Mucosa of rectum (tissue), 2 donors: ENCODE results near the gene RAB3A.

Experiments
- H3K27ac ChIP-seq, 2 donors: one replicate each; pipeline ENCODE4 v1.7.0; 2013; ENCODE audit warnings: inconsistent platforms in 2 of 2, low read depth in 2 of 2, low read length in 2 of 2
- H3K27me3 ChIP-seq, 2 donors: one replicate each; pipeline ENCODE4 v1.7.0; 2013; ENCODE audit warnings: low read length in 2 of 2; ENCODE audit not compliant: control insufficient read depth in 2 of 2, insufficient read depth in 2 of 2
- H3K36me3 ChIP-seq, 2 donors: one replicate each; pipeline ENCODE4 v1.7.0; 2013; ENCODE audit warnings: low read length in 2 of 2; ENCODE audit not compliant: control insufficient read depth in 2 of 2, insufficient read depth in 2 of 2
- H3K4me1 ChIP-seq, 2 donors: one replicate each; pipeline ENCODE4 v1.7.0; 2013; ENCODE audit warnings: low read length in 2 of 2, mild to moderate bottlenecking in 1 of 2; ENCODE audit not compliant: control insufficient read depth in 2 of 2, insufficient read depth in 2 of 2
- H3K4me3 ChIP-seq, 2 donors: one replicate each; pipeline ENCODE4 v1.7.0; 2013; ENCODE audit warnings: low read length in 2 of 2
- H3K9ac ChIP-seq, 2 donors: one replicate each; pipeline ENCODE4 v1.7.0; 2013; ENCODE audit warnings: low read length in 2 of 2, low read depth in 1 of 2, mild to moderate bottlenecking in 1 of 2
- H3K9me3 ChIP-seq, 2 donors: one replicate each; pipeline ENCODE4 v1.7.0; 2013; ENCODE audit warnings: low read length in 2 of 2; ENCODE audit not compliant: control insufficient read depth in 2 of 2
- donor health status: healthy.
- donor health status: Normal muscosa, but diverticular disease.

RAB3A gene

DNA sequence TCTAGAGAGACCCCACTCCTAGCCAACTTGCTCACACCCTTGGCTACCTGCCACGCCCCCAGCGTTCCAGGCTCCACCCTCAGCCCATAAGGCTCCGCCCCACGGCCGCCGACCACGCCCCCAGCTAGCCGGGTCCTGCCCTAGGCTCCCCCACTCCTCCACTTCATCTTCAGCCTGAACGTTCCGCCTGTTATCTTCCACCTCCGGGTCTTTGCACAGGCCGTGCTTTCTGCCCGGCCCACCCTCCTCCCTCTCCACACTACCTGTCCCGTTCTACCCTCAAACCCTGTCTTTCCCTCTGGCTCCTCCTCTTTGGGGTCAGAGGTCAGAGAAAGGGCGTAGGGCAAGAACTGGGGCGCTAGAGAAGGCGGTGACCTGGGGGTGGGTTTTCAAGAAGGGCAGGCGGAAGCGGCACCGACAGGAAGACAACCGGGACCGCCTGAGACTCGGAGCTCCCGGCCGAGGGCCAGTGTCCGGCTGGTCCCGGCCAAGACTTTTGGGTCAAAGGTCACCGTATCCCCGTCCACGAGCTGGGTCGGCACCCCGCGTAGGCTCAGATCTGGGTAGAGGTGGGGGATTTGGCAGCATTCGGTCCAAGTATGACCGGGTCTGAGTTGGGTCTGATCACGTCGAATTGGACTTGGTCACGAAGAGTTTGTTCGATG is 20.1 kb upstream of the RAB3A start:
- no peaks in the 10 kb centered on the region for H3K9me3 ChIP-seq
- H3K27ac ChIP-seq = no peak overlapping the region
- H3K9ac ChIP-seq = peak overlapping the region; percentile 42 to 60
- peaks cover 4 to 11% of the 10 kb centered on the region in 2 donors for H3K4me1 ChIP-seq
- no peaks in the 10 kb centered on the region for H3K36me3 ChIP-seq
- peaks cover 14 to 22% of the 10 kb centered on the region in 2 donors for H3K27me3 ChIP-seq
- peak overlapping the region; percentile 62 to 83 for H3K4me3 ChIP-seq

GRCh38 chr19:18221815-18222725 is 18.2 kb upstream of the RAB3A start:
- Histone ChIP-seq H3K4me3 (no peak overlapping the region), H3K9me3 (no peaks in the 10 kb centered on the region), H3K4me1 (peaks cover 4 to 11% of the 10 kb centered on the region in 2 donors), H3K9ac (no peak overlapping the region), H3K27me3 (peaks cover 14 to 20% of the 10 kb centered on the region in 2 donors), H3K27ac (no peak overlapping the region), H3K36me3 (no peaks in the 10 kb centered on the region)

DNA sequence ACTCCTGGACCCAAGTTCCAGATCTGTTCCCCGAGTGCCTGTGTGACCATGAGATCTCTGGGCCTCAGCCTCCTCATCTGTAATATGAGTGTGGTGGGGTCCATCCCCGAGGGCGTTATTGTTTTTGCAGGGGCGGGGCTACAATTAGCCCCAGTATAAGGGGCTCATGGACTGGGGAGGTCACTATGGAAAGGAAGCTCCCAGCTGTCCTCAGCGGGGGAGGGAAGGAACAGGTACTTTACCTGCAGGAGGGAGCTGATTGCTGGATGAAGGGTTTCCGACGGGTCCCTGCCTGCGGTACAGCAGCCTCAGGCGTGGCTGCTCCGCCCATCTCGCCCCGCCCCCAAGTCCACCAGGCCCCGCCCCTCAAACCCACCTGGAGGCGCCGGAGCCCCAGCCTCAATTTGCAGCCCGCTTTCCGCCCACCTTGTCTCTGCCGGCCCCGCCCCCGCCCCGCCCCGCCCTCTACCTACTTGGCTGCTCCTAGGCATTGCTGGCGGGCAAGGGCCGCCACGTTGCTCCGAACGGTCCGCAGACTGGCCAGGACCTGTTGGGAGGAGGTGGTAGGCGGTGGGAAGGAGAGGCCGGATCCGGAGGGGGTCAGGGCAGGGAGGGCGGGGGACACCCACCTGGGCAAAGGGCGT is 16.9 kb upstream of the RAB3A start:
- no peak overlapping the region for H3K27ac ChIP-seq
- no peak overlapping the region for H3K4me3 ChIP-seq
- peaks cover 12 to 13% of the 10 kb centered on the region in 2 donors for H3K27me3 ChIP-seq
- H3K4me1 ChIP-seq = peaks cover 4 to 11% of the 10 kb centered on the region in 2 donors
- no peaks in the 10 kb centered on the region for H3K9me3 ChIP-seq
- no peak overlapping the region for H3K9ac ChIP-seq
- H3K36me3 ChIP-seq = no peaks in the 10 kb centered on the region

DNA sequence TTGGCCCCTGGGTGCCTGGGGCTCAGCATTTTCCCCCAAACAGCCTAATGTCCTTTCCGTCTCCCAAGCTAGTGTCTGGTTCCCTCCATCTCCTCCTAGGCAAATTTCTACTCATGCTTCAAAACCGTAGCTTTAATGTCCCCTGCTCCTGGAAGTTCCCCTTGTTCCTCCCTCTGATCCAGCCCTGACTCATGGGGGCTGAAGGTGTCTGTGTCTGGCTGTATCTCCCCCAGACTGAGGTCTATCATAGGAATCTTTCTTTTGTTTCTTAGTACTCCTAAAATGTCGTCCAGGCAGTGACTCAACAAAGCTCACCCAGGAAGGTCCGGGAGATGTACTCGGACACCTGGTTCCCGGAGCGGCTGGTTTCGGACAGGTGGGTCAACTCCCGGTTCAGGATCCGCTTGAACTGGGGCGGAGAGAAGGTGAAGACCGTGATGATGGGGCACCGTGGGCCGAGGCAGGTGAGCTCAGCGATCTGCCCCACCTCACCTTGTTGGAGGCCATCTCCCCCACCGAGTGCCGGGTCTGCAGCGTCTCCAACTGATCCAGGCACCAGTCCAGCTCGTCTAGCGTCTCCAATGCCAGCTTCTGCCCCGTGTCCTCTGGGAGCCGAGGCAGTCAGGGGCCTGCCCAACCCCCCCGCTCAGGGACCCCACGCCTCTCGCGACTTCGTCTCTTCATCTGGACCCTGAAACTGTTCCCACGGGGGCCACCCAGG is 16.2 kb upstream of the RAB3A start:
- Histone ChIP-seq H3K4me1 (peaks cover 4 to 10% of the 10 kb centered on the region in 2 donors), H3K9ac (no peak overlapping the region), H3K9me3 (no peaks in the 10 kb centered on the region), H3K27me3 (peaks cover 5 to 7% of the 10 kb centered on the region in 2 donors), H3K36me3 (no peaks in the 10 kb centered on the region), H3K27ac (no peak overlapping the region), H3K4me3 (no peak overlapping the region)

GRCh38 chr19:18218600-18218999 is 14.8 kb upstream of the RAB3A start:
- H3K36me3 ChIP-seq = no peaks in the 10 kb centered on the region
- H3K9ac ChIP-seq = no peak overlapping the region
- peaks cover 0 to 4% of the 10 kb centered on the region in 2 donors for H3K27me3 ChIP-seq
- no peaks in the 10 kb centered on the region for H3K9me3 ChIP-seq
- H3K4me1 ChIP-seq = no peaks in the 10 kb centered on the region
- no peak overlapping the region for H3K4me3 ChIP-seq
- no peak overlapping the region for H3K27ac ChIP-seq

- no peak overlapping the region for H3K27ac ChIP-seq
- no peaks in the 10 kb centered on the region for H3K9me3 ChIP-seq
- H3K36me3 ChIP-seq = no peaks in the 10 kb centered on the region
- no peak overlapping the region for H3K4me3 ChIP-seq
- H3K9ac ChIP-seq = no peak overlapping the region
- H3K4me1 ChIP-seq = no peaks in the 10 kb centered on the region
- H3K27me3 ChIP-seq = peaks cover 0 to 4% of the 10 kb centered on the region in 2 donors
Observed at GRCh38 chr19:18218159-18218558, 14.3 kb upstream of the RAB3A start.

DNA sequence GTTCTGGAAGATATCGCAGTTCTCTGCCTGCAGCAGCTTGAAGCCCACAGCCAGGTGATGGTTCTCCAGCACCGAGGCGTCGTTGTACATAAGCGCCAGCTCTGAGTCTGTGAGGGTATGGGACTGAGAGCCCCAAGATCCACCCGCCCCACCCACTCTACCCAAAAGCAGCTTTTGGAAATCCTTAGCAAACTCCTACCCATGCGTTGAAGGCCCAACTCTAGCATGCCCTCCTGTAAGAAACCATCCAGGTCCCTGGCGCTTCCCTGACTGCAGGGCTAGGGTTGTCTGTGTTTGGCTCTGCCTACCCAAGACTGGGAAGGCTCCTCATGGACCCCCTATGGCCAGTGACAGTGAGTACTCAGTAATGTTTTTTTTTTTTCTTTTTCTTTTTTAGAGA is 12.9 kb upstream of the RAB3A start:
- Histone ChIP-seq H3K36me3 (no peaks in the 10 kb centered on the region), H3K9ac (no peak overlapping the region), H3K4me3 (no peak overlapping the region), H3K27me3 (no peaks in the 10 kb centered on the region), H3K9me3 (no peaks in the 10 kb centered on the region), H3K27ac (no peak overlapping the region), H3K4me1 (no peaks in the 10 kb centered on the region)

DNA sequence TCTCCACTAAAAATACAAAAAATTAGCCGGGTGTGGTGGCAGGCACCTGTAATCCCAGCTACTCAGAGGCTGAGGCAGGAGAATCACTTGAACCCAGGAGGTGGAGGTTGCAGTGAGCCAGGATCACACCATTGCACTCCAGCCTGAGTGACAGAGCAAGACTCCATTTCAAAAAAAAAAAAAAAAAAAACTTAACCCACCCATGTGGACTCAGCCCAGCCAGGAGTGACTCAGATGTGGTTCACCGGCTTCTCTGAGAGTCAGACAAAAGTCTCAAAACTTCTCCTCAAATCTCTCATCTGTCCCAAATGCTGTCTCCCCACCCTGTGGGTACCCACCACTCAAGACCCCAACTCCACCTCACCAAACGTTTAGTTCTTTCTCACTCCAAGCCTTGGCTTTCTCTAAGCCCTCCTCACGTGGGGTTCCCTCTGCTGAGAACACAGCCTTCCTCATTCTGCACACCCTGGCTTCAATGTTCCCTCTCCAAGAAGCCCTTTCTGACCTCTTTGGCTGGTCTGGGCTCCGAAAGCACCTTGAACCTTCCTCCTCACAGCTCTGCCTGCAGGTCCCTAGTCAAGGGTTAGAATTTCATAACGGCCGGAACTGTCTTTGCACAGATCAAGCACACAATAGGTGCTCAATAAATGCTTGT is 11.1 kb upstream of the RAB3A start:
- Histone ChIP-seq H3K36me3 (no peaks in the 10 kb centered on the region), H3K4me1 (no peaks in the 10 kb centered on the region), H3K9me3 (no peaks in the 10 kb centered on the region), H3K9ac (no peak overlapping the region), H3K4me3 (no peak overlapping the region), H3K27ac (no peak overlapping the region), H3K27me3 (no peaks in the 10 kb centered on the region)

GRCh38 chr19:18211683-18212082 is 7.8 kb upstream of the RAB3A start:
- H3K9ac ChIP-seq = no peak overlapping the region
- H3K9me3 ChIP-seq = no peaks in the 10 kb centered on the region
- H3K36me3 ChIP-seq = no peaks in the 10 kb centered on the region
- H3K4me3 ChIP-seq = no peak overlapping the region
- no peak overlapping the region for H3K27ac ChIP-seq
- H3K4me1 ChIP-seq = no peaks in the 10 kb centered on the region
- H3K27me3 ChIP-seq = peaks cover 0 to 5% of the 10 kb centered on the region in 2 donors
